ENCODE measurements around the gene METRN. TPM values are rescaled to one million over a fixed set of nuclear protein-coding genes. Genes with fewer than 3 reads are reported as not detected.

METRN gene
- total and polyA plus RNA-seq, 2 of the 4 experiments (the other 2 are of a cell fraction): 6.1 to 48.2 TPM

- in situ Hi-C loops (cut with MboI; ENCODE audit: low sequenced_read_pairs): no loop called here
Observed at GRCh38 chr16:754656-755055, 39.7 kb downstream of the METRN start.

More at GRCh38 chr16:754656-755055, 39.7 kb downstream of the METRN start:
- intact Hi-C loops (cut with micrococcal nuclease) (no loop called here), dilution Hi-C loops (cut with HindIII; ENCODE audit: low sequenced_read_pairs, unreplicated experiment) (no loop called here)
- Histone ChIP-seq H2BK120ac (ENCODE audit: low read depth, low read length) (no peak overlapping the region), H3K14ac (replicated peaks; ENCODE audit: low read depth, low read length) (no peak overlapping the region), H3K56ac (ENCODE audit: extremely low read depth, insufficient read depth, low read length) (no peak overlapping the region), H2AK9ac (replicated peaks; ENCODE audit: low read depth, low read length, poor library complexity) (no peak overlapping the region), H3K4ac (ENCODE audit: low read depth, low read length) (no peak overlapping the region), H3K27me3 (ENCODE audit: control insufficient read depth, insufficient read depth, low read length) (peaks cover 12% of the 10 kb centered on the region), H4K20me1 (ENCODE audit: insufficient read depth, low read length) (no peaks in the 10 kb centered on the region), H4K5ac (ENCODE audit: low read depth, low read length) (no peak overlapping the region), H3K36me3 (ENCODE audit: control insufficient read depth, insufficient read depth, low read length) (no peaks in the 10 kb centered on the region), H3K18ac (ENCODE audit: low read depth, low read length) (no peak overlapping the region), H3K9me1 (ENCODE audit: insufficient read depth, low read length) (no peaks in the 10 kb centered on the region), H4K91ac (ENCODE audit: insufficient read depth, low read depth, low read length) (no peak overlapping the region), H3K9ac (ENCODE audit: low read depth, low read length) (no peak overlapping the region), H3K79me1 (ENCODE audit: low read depth in 1 of 2, low read length in 2 of 2) (no peaks in the 10 kb centered on the region), H2BK5ac (ENCODE audit: low read depth, low read length, poor library complexity, severe bottlenecking) (no peak overlapping the region), H2BK20ac (ENCODE audit: low read depth, low read length) (no peak overlapping the region), H3K4me1 (ENCODE audit: control insufficient read depth, insufficient read depth, low read length) (no peaks in the 10 kb centered on the region), H2AFZ (replicated peaks; ENCODE audit: low read length, poor library complexity) (no peak overlapping the region), H3K4me3 (ENCODE audit: insufficient read depth, low read depth, low read length) (no peak overlapping the region), H3K9me3 (ENCODE audit: control insufficient read depth, insufficient read depth, low read length) (peaks cover 3% of the 10 kb centered on the region), H4K8ac (ENCODE audit: low read depth in 2 of 2, low read length in 2 of 2) (no peak overlapping the region), H2AK5ac (ENCODE audit: low read depth, low read length) (no peak overlapping the region), H3K27ac (ENCODE audit: insufficient read depth, low read length) (no peak overlapping the region), H3K4me2 (ENCODE audit: low read depth, low read length) (no peak overlapping the region), H2BK15ac (ENCODE audit: low read depth, low read length) (no peak overlapping the region), H3K23ac (ENCODE audit: low read depth, low read length) (no peak overlapping the region)
- DNase-seq: no peak
- no peak for ATAC-seq (ENCODE audit: low read depth)
- no TSS peak for BruUV-seq (replicated peaks)
- CTCF ChIA-PET: no interaction called here
- no peak for TF ChIP-seq MAFK (IDR thresholded peaks at IDR 0.05; ENCODE audit: low read depth, low read length)
- TF ChIP-seq BHLHE40 (IDR thresholded peaks at IDR 0.05; ENCODE audit: low read depth, low read length): no peak
- no peak for TF ChIP-seq RCOR1 (IDR thresholded peaks at IDR 0.05; ENCODE audit: insufficient replicate concordance, low read length)
- TF ChIP-seq CHD1 (IDR thresholded peaks at IDR 0.05; ENCODE audit: low read depth, low read length): no peak
- TF ChIP-seq FOS (IDR thresholded peaks at IDR 0.05; ENCODE audit: low read depth, low read length): no peak
- no peak for TF ChIP-seq CEBPB (IDR thresholded peaks at IDR 0.05; ENCODE audit: low read depth, low read length)
- no peak for TF ChIP-seq CTCF (conservative IDR thresholded peaks at IDR 0.05; ENCODE audit: low read depth, low read length)
- TF ChIP-seq POLR2A (IDR thresholded peaks at IDR 0.05; ENCODE audit: low read depth, low read length): no peak
- TF ChIP-seq RAD21 (IDR thresholded peaks at IDR 0.05; ENCODE audit: low read length): no peak
- TF ChIP-seq NFE2L2 (IDR thresholded peaks at IDR 0.05; ENCODE audit: low read depth, low read length): no peak
- TF ChIP-seq MAZ (IDR thresholded peaks at IDR 0.05; ENCODE audit: borderline replicate concordance, low read depth, low read length): no peak
- no peak for TF ChIP-seq RFX5 (IDR thresholded peaks at IDR 0.05; ENCODE audit: low read depth, low read length)
- TF ChIP-seq USF2 (IDR thresholded peaks at IDR 0.05; ENCODE audit: low read depth, low read length): no peak
- no peak for TF ChIP-seq SMC3 (IDR thresholded peaks at IDR 0.05; ENCODE audit: low read depth, low read length)
- TF ChIP-seq ELK1 (IDR thresholded peaks at IDR 0.05; ENCODE audit: borderline replicate concordance, low read depth, low read length): no peak
- TF ChIP-seq MXI1 (IDR thresholded peaks at IDR 0.05; ENCODE audit: borderline replicate concordance, low read depth, low read length): no peak
- POLR2A ChIA-PET (ENCODE audit: unreplicated experiment): no interaction called here
- 79% methylated on average over 5 of the region's 11 CpGs; no CpG with 5 or more reads in 1 of the 2 experiments for WGBS, 2 experiments (ENCODE audit: extremely low coverage in 2 of 2, insufficient read length in 1 of 2)
